Middle frontal gyrus (tissue), 1 donor: ENCODE measurements around the gene TRMT61A.

Experiments used
- DNase-seq: peaks from one replicate; pipeline ENCODE4 v3.0.0-alpha.2; 2015; ENCODE audit warnings: low spot score; ENCODE audit errors: extremely low spot score

TRMT61A gene

DNA sequence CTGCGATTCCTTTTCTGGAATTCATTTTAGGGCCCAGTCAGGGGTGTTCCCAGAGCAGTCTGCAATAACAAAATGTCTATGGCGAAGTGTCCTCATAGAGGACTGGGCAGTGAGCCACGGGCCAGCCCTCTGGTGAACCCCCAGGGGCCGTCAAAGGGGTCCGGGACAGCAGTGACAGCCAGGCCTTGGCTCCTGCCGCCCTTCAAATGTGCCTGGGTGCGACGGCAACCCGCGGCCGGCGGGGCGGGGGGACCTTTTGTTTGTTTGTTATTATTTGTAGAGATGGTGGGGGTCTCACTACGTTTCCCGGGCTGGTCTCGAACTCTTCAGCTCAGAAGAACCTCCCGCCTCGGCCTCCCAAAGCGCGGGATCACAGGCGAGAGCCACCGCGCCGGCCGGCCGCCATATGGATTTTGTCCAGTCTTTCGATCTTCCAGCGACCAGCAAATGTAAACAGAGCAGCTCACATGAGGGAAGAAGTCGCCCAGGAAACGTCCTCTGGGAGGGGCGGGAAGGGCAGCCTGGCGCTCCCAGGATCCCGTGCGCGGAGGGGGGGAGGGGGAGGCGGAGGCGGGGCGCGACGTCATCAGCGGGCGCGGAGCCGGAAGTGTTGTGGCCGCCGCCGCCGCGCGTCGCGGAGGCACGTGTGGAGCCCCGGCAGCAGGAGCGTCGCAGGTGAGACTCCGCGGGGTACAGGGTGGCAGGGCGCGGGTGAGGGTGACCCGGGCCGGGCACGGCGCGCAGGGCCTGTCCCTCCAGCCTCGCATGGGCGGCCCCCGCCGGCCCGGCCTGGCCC is at the start of gene TRMT61A:
TSS of gene TRMT61A (plus strand) at position 610 of the 796 bp plus-strand sequence. CDS start 783 bp downstream, outside the sequence.
- peak; percentile 79 for DNase-seq

DNA sequence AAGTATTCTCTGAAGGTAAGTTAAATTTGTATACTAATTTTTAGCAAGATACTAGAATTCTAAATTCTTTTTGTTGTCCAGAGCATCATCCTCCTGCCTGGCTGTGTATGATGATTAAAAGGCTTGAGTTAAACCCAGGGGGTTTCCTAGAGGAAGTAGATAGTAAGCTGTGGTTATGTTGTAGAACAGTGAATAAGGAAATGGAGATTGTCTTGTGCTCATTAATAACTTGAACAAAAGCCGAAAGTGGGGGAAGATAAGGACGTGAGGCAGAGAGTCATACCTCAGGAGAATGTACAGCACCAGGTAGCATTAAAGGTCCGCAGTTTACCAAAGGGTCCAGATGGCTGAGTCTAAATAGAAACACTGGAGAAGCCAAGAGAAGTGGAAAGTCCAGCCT is 48.4 kb upstream of the TRMT61A start:
- no peak for DNase-seq

DNA sequence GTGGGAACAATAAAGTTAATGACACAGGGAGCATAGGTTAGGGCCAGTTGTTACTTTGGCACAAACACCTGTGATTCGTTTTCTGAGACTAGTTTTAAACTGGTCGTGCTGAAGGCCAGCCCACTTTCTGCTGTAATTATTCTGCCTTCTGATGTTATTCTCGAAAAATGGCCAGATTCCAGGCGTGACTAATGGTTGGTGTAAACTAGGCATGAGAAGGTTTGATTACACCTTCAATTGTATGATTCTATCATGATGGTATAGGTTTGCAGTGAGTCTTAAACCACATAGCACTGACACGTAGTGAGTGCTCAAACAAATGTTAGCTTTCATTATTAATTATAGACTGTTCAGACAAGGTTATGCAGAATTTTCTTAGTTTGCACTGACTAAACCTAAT is 45.4 kb upstream of the TRMT61A start:
- DNase-seq = no peak

DNA sequence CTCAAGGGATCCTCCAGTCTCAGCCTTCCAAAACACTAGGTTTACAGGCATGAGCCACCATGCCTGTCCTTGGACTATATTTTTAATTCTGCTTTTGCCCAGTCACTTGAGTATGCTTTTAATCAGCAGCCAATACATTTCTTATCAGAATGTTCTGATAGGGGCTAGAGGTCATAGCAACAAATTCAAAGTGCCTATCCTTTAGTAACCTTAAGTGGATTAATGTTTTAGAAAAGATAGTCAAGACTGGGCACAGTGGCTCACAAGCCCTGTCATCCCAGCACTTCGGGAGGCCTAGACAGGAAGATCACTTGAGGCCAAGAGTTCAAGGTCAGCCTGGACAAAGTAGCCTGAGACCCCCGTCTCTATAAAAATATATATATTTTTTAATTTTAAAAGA is 43.5 kb upstream of the TRMT61A start:
- DNase-seq = no peak

DNA sequence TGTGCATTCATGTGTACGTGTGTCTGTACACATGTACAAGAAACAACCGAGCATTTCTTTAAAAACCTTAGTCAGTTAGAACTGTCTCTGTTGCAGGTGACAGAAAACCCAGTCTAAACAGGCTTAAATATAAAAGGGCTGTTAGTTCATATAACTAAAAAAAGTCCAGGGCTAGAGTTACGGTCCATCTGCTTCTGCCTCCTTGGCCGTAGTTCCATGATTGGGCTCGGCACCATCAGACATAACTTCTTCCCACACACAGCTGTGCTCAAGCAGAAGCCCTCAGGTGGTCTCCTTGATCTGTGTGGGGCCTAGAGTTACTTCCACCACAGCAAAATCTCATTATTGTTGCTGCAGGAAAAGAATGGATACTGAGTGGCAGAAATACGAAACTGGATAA is 40.9 kb upstream of the TRMT61A start:
- no peak for DNase-seq

DNA sequence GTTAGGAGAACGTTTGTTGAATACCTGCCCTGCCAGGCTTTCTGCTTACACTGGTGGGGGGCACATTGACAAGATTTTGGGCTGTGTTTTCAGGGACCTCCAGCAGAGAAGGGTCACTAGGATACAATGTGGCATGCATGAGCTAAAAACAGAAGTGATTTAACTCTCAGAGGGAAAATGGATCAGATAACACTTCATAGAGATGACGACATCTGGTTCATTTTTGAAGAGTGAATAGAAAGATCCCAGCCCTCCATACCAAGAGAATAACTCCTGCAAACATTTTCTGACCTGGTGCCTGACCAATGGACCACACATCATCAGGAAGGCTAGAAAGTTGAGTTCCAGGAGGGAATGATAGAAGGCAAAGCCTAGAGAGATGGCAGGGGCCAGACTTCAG is 40.0 kb upstream of the TRMT61A start:
- no peak for DNase-seq

DNA sequence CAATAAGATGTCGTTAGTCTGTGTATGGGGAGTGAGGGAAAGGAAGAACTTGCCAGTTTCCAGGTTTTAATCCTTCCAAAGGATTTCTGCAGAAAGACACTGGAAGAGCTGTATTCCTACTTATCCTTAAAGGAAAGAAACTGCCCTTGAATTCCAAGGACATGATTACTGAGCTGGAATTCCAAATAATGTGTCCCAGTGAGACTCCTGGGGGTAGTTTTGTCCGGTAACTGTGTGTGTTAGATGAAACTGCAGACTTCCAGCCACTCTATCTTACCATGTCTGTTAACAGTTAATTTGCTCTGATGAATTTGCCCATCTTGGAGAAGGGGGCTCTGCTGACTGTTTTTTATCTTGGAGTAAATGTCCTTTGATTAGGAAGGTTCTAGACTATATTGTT is 39.4 kb upstream of the TRMT61A start:
- no peak for DNase-seq

DNA sequence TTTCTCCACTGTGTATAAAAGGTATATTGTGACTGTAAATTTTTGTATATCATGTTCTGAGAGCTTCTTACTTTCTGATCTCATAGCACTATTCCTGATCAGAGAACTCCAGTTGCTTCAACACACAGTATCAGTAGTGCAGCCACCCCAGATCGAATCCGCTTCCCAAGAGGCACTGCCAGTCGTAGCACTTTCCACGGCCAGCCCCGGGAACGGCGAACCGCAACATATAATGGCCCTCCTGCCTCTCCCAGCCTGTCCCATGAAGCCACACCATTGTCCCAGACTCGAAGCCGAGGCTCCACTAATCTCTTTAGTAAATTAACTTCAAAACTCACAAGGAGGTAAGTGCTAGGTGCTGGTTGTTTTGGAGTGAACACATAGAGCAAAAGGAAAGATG is 37.3 kb upstream of the TRMT61A start:
- no peak for DNase-seq

DNA sequence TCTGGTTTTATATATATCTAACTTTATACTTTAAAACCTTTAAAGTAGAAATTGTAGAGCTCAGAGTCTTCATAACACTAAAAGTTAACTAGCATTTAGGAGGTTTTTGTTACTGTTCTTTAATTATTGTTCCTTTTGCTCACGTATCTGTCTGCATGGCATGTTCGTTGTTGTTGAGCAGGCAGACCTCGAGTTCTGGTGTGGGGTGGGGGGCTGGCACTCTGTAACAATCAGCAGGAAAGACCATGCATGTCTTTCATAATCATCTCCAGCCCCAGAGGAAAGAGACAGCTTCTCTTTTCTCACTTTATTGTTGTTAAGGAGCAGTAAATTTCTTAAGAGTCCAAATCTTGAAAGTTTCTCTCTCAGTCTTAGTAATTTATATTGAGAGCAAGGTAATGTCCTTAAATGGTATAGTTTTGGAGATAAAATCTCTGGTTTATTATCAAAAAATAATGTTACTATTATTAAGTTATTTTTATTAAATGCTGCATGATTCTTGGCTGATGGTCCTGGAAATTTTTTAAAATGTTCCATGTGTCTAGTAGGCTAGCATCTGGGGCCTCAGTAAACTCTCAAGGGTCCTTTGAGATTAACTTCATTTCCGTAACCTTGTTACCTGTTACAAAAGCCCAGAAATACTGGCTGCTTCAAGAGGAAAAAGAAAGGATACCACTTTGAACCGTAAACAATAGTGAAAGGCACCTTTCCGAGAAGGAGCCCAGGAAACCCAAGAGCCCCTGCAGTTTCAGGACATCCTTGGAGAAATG is 36.7 kb upstream of the TRMT61A start:
- no peak for DNase-seq

DNA sequence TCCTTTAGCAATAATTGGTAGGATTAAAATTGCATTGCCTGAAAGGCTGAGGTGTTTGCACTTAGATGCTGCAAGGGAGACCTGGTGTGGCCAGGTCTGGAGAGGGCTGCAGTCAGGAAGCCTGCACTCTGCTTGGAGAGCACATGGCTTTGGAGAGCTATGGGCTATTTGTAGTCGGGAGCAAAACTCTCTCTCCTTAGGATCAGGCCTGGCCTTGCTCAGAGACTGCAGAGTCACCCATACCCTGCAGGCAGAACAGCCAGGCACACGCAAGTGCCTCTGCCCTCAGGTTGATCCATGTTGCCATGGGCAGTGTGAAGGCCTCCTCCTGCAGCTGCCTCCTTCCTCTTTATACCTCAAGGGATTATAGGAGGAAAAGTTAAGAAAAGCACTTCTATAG is 33.1 kb upstream of the TRMT61A start:
- no peak for DNase-seq

DNA sequence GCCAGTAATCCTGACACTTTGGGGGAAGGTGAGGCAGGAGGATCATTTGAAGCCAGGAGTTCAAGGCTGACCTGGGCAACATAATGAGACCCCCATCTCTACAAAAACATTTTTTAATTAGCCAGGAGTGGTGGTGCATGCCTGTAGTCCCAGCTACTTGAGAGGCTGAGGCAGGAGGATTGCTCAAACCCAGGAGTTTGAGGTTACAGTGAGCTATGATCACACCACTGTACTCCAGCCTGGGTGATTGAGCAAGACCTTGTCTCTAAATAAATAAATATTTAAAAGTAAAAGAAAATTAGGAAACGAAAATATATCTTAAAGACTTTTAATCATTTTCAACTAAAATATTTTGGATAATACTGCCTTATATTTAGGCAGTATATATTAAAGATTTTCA is 32.2 kb upstream of the TRMT61A start:
- no peak for DNase-seq

DNA sequence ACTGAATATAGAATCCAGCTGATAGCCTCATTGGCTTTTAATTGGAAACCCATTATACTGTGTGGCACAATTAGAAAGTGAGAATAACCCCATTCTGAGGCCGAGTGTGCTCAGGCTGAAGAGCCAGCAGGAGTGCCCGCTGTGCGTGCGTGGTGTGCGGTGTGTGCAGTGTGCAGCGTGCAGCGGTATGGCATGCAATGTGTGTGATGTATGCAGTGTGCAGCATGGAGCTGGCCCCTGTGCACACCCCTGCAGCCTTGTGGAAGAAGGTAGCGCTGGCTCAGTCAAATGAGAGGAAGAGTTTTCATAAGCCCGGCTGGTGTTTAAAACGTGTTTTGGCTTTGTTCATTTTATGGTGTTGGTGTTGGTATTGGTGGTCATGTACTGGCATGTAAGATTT is 29.3 kb upstream of the TRMT61A start:
- no peak for DNase-seq

DNA sequence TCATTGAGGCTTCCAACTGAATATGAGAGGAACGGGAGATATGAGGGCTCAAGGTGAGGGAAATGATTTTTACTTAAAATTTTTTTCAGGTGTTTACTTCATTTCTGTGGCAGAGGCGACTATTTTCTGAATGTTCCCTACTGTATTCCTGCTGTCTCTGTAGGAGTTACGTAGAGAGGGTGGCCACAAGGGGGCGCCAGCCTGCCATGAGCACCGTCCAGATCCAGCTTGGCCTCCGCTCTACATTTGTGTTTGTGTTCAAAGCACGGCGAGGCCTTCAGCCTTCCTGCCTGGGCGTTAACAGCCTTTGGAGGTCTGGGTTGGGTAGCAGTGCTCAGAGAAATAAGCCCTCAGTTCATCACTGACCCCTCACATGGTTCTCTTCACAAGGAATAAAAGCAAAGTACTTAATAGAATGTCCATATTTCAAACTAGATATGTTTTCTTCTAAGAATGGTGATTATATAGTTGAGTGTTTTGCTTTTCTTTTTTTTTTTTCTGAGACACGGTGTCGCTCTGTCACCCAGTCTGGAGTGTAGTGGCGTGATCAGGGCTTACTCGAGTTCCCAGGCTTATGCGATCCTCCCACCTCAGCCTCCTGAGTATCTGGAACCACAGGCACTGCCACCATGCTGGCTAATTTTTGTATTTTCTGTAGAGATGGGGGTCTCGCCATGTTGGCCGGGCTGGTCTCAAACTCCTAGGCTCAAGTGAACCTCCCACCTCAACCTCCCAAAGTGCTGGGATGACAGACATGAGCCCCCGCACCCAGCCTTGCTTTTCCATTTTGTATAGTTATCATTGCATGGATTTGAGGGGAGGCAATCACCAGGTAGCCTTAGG is 28.6 kb upstream of the TRMT61A start:
- DNase-seq = peak; percentile 84

DNA sequence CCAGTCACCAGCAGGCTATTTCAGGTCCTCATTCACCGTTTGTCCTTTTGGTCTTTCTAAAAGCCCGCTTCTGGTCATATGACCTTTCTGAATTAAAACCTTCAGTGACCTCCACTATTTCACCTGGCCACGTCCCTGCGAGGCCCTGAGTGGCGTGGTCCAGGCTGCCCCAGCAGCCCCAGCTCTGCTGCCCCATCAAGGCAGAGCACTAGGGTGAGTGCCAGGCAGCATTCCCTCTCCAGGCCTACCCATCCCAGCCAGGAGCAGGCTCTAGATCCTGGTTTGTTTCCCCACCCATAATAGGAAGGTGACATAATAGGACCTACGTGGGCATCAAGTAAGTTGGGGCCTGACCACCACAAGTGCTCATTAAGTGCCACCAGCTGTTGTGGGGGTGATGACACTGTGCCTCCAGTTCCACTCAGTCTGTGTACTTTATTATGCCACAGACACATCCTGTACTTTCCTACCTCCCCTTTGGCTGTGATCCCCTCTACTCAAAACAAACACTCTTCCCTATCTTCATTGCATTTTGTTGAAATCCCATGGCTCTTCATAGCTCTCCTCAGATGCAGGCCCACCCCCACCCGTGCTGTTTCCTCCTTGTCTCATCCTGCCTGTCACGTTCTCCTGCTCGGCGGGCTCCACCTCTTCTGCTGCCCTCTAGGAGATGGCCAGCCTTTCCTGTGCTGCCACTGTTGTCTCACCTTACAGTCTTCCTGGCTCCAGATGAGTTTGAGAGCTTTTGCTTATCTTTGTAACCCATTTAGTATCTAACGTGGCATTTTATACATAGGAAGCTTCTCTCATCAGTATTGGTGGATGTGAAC is 27.7 kb upstream of the TRMT61A start:
- no peak for DNase-seq

DNA sequence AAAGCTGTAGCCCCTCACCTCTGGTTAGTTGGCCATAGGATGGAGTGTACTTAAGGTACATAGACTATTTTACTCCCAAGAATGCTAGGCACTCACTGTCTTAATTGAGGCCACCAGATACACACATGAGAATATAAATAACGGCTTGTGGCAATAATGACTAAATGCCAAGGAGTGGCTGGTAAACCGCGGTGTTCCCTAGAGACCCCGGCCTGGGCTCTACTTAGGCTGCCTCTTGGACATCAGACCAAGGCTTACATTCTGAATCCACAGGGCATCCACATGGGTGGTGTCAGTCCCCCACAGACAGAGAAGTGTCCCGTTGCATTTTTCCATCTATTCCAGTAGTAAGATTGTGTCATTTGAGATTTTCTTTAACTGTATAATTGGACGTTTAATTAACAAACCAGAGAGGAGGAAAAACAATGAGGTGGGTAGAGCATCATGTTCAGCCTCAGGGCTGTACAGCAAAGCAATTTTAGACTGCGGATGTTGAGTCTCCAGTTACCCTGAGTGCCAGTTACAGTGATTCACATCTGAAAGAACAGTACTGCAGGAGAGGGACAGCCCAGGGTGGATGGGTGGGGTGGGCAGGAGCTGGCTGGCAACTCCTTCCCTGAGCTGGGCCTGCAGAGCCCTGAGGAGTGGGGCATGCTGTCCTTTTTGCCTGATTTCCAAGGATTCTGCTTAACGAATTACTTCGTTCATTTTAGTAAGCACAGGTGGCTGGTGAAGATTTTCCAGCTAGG is 26.9 kb upstream of the TRMT61A start:
- DNase-seq = no peak

DNA sequence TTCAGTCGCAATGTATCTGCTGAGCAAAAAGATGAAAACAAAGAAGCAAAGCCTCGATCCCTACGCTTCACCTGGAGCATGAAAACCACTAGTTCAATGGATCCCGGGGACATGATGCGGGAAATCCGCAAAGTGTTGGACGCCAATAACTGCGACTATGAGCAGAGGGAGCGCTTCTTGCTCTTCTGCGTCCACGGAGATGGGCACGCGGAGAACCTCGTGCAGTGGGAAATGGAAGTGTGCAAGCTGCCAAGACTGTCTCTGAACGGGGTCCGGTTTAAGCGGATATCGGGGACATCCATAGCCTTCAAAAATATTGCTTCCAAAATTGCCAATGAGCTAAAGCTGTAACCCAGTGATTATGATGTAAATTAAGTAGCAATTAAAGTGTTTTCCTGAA is 26.1 kb upstream of the TRMT61A start:
- DNase-seq = no peak

DNA sequence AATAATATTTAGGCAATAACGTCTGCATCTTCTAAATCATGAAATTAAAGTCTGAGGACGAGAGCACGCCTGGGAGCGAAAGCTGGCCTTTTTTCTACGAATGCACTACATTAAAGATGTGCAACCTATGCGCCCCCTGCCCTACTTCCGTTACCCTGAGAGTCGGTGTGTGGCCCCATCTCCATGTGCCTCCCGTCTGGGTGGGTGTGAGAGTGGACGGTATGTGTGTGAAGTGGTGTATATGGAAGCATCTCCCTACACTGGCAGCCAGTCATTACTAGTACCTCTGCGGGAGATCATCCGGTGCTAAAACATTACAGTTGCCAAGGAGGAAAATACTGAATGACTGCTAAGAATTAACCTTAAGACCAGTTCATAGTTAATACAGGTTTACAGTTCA is 25.7 kb upstream of the TRMT61A start:
- DNase-seq = no peak

DNA sequence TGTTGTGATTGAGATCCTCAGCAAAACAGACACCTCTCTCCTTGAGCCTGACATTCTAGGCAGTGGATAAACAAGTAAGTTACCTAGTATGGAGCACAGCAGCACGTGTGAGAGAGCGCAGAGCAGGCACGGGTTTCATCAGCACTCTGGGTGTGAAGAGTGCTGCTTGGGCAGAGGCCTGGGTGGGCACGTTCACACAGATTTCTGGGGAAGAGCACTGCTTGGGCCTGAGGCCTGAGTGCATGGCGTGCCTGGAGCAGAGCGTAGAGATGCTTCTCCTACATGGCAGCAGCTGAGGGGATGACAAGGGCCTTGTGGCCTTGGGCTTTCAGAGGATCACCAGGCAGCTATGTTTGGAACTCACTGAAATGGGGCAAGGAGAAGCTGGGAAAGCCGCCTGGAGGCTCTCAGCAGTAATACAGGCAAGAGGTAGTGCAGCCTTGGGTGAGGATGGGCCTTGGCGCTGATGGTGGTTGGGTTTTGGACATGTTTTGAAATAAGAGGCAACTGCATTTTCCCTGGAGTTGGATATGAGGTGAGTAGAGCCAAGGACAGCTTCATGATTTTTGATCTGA is 23.9 kb upstream of the TRMT61A start:
- DNase-seq = no peak

DNA sequence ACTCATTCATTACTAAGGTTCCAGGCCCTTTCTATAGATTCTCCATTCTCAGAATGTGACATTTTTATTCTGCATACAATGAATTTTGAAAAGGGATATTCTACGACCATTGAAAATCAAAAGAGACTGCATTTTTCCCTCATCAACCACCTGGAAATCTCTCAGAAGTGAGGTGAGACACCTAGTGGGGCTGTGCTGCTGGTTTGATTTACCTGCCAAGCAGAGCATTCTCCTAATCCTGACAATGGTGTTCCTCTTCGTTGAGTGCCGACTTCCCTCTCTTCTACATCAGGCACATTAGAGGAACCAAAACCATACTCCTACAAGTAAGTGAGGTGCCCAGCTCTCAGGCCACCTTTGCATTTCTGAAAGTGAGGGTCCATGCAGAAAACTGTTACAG is 21.2 kb upstream of the TRMT61A start:
- no peak for DNase-seq
